Measurements from ENCODE around the gene ZNF473.
A peak's percentile ranks its signal among the peaks of the same experiment; 100 is the strongest.
"Not testable (repeated sequence)": the region's sequence is repeated elsewhere in the genome, so short reads cannot be mapped to it uniquely, and the experiment has no call there.

ZNF473 gene

GRCh38 chr19:50051228-50051895 is 25.6 kb downstream of the ZNF473 start:
- DNase-seq = not testable (repeated sequence)

DNA sequence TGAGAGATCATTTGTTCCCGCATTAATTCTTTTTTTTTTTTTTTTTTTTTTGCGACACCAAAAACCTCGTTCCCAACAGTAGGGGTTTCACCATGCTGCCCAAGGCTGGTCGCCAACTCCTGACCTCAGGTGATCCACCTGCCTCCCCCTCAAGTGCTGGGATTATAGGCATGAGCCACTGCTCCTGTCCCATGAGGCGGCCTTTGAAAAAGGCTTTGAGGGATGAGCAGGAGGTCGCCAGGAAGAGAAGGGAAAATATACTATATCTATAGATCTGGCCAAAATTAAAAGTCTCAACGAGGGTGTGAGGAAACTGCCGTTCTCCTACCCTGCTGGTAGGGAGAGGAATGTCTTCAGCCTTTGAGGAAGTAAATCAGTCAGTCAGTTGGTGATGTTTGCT is 26.2 kb downstream of the ZNF473 start:
- DNase-seq = no peak

- DNase-seq = no peak
Measured at GRCh38 chr19:50053119-50053518, 27.3 kb downstream of the ZNF473 start.

DNA sequence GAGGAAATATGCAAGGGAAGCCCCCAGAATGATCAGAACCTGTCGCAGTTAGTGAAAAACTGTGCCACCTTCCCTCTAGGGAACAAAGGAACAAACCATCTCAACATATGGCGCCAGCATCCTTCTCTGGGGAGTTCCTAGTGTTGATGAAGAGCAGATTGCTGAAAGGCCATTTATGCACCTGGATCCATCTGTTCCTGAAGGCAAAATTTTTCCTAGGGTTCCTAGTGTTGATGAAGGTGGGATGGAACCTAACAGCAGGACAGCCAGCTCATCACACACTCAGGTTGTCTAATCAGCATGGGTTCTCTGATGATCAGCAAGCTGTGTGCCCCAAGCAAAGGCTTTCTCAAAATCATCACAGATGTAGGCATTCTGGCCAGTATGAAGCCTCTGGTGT is 32.6 kb downstream of the ZNF473 start:
- DNase-seq = no peak

DNA sequence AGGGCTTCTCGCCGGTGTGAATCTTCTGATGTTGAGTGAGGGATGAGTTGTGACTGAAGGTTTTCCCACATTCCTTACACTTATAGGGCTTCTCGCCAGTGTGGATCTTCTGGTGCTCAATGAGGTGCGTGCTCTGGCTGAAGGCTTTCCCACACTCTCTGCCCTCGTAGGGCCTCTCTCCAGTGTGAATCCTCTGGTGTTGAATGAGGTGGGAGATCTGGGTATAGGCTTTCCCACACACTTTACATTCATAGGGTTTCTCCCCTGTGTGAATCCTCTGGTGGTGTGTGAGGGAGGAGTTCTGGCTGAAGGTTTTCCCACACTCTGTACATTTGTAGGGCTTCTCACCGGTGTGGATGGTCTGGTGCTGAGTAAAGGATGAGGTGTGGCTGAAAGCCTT is 33.2 kb downstream of the ZNF473 start:
- DNase-seq = no peak

GRCh38 chr19:50060107-50060506 is 34.3 kb downstream of the ZNF473 start:
- no peak for DNase-seq

DNA sequence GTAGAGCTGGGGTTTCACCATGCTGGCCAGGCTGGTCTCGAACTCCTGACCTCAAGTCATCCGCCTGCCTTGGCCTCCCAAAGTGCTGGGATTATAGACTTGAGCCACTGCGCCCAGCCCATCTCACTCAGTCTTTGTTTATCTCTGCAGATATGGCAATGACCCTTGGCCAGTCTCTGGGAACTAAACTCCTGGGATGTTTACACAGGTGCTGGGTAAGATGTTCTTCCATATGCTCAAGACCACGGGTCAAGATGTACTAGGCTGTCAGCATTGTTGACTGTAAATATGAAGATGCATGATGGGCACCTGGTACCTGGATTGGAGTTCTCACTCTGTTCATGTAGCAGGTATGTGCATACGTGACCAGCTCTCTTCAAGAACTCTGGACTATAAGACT is 35.8 kb downstream of the ZNF473 start:
- no peak for DNase-seq

DNA sequence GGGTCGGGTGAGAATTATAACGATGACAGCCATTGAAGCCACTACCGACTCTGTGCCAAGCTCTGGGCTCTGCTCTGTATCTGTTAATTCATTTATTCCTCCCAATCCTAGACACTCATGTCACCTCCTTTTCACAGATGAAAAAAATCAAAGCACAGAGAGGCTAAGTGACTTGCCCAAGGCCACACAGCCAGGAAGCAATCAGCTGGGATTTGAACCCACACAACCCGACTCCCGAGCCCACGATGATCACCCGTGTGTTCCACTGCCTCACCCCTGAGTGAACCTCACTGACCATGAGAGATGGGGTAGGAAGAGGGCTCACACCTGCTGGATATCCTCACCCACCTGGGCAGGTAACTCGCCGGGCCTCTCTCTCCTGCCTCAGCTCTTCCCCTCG is 40.1 kb downstream of the ZNF473 start:
- no peak for DNase-seq

DNA sequence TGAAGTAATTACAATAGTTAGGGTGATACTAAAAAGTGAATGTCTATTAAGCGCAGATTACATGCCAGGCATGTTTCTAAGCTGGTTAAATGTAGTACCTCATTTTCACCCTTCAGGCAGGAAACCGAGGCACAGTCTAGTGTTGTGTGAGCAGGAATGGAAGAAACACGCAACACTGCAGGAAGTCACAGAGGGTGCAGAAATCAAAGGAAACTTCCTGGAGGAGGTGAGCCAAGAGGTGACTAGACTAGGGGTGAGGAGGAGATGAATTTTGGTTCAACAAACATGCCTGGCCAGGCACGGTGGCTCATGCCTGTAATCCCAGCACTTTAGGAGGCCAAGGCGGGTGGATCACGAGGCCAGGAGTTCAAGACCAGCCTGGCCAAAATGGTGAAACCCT is 41.8 kb downstream of the ZNF473 start:
- DNase-seq = no peak

DNA sequence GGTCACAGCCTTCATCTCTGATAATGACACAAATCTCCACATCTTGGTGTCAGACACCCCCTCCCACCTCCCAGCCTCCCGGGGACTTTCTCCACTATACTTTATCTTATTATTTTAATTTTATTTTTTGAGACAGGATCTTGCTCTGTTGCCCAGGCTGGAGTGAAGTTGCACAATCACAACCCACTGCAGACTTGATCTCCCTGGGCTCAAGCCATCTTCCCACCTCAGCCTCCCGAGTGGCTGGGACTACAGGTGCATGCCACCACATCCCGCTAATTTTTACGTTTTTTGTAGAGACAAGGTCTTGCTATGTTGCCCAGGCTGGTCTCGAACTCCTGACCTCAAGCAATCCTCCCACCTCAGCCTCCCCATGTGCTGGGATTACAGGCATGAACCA is 42.6 kb downstream of the ZNF473 start:
- not testable (repeated sequence) for DNase-seq

GRCh38 chr19:50075076-50075475 is 49.3 kb downstream of the ZNF473 start:
- not testable (repeated sequence) for DNase-seq

GRCh38 chr19:50075644-50076372 is 50.0 kb downstream of the ZNF473 start:
- DNase-seq = not testable (repeated sequence)

- DNase-seq = not testable (repeated sequence)
Measured at GRCh38 chr19:50076581-50077355, 51.0 kb downstream of the ZNF473 start.

GRCh38 chr19:50079014-50079413 is 53.2 kb downstream of the ZNF473 start:
- DNase-seq = not testable (repeated sequence)

GRCh38 chr19:50084440-50084839 is 58.6 kb downstream of the ZNF473 start:
- not testable (repeated sequence) for DNase-seq

GRCh38 chr19:50087153-50087552 is 61.3 kb downstream of the ZNF473 start:
- not testable (repeated sequence) for DNase-seq

DNA sequence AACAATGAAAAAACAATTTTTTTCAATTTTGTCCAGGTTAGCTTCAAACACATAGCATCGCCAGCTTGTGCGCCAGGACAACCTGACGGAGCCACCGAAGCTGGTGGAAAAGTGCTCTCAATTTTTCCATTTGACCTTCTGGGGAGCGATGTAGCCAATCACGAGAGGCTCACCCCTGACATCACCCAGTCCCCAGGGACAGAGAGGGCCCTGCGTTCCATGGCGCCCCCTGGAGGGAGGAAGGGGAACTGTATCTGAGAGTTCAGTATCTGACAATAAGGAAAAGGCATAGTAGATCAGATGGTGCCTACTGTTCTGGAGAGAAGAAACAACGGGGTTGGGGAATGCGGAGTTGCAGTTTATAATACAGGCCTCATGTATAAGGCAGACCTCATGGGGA is 64.9 kb downstream of the ZNF473 start:
- DNase-seq = peak; percentile 43

- not testable (repeated sequence) for DNase-seq
Measured at GRCh38 chr19:50091786-50092185, 66.0 kb downstream of the ZNF473 start.

DNA sequence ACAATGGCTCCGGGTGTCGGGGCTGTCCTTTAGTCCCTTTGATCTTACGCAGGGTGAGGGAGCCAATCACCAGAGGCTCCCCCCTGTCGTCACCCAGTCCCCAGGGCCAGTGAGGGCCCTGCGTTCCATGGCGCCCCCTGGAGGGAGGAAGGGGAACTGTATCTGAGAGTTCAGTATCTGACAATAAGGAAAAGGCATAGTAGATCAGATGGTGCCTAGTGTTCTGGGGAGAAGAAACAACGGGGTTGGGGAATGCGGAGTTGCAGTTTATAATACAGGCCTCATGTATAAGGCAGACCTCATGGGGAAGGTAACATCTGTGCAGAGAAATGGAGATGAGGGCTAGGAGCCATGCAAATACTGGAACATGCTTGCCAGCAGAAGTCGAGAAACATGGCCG is 66.8 kb downstream of the ZNF473 start:
- not testable (repeated sequence) for DNase-seq

DNA sequence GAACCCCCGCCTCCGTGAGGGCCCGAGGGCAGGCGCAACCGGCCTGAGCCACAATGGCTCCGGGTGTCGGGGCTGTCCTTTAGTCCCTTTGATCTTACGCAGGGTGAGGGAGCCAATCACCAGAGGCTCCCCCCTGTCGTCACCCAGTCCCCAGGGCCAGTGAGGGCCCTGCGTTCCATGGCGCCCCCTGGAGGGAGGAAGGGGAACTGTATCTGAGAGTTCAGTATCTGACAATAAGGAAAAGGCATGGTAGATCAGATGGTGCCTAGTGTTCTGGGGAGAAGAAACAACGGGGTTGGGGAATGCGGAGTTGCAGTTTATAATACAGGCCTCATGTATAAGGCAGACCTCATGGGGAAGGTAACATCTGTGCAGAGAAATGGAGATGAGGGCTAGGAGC is 72.1 kb downstream of the ZNF473 start:
- DNase-seq = not testable (repeated sequence)

GRCh38 chr19:50098892-50099291 is 73.1 kb downstream of the ZNF473 start:
- DNase-seq = peak; percentile 16

DNA sequence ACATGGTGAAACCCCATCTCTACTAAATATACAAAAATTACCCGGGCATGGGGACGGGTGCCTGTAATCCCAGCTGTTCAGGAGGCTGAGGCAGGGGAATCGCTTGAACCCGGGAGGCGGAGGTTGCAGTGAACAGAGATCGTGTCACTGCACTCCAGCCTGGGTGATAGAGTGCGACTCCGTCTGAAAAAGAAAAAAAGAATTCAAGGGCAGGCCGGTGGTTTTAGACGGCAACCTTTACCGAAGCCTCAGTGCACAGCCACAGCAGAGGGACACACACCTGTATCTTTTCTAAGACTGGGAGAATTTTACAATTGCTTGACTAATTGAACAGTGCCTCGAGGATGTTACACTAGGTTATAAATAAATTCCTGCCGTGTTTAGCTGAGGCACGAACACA is 73.9 kb downstream of the ZNF473 start:
- not testable (repeated sequence) for DNase-seq

- DNase-seq = not testable (repeated sequence)
Measured at GRCh38 chr19:50100946-50101345, 75.1 kb downstream of the ZNF473 start.
